DMS53 treated with DMSO at 0.1 percent for 48 hours (cell line): ENCODE results near the gene RGL2.
"Not testable (repeated sequence)": the region's sequence is repeated elsewhere in the genome, so short reads cannot be mapped to it uniquely, and the experiment has no call there.

Experiments used
- DNase-seq: peaks from one replicate; lab custom pipeline; 2025; ENCODE audit not compliant: unreplicated experiment; lab: John Stamatoyannopoulos, UW

The RGL2 gene

GRCh38 chr6:33295621-33296369 is 2.9 kb downstream of the RGL2 start:
- no peak for DNase-seq

GRCh38 chr6:33294086-33294823 is 4.5 kb downstream of the RGL2 start:
- no peak for DNase-seq

- DNase-seq, result no peak
Observed at GRCh38 chr6:33292996-33293682, 5.6 kb downstream of the RGL2 start.

- no peak for DNase-seq
Observed at GRCh38 chr6:33290459-33290858, 8.3 kb downstream of the RGL2 start.

- no peak for DNase-seq
Observed at GRCh38 chr6:33289784-33290315, 8.9 kb downstream of the RGL2 start.

- peak; percentile 90 for DNase-seq
Observed at GRCh38 chr6:33288921-33289783, 9.6 kb downstream of the RGL2 start, which contains the start of the genes PFDN6 and WDR46. TSS of gene PFDN6 (plus strand) at chr6:33289601. CDS start at chr6:33289857, 256 bp downstream. TSS of gene WDR46 (minus strand) at chr6:33289239. CDS start at chr6:33289170, 69 bp downstream.

- no peak for DNase-seq
Observed at GRCh38 chr6:33288141-33288920, 10.4 kb downstream of the RGL2 start.

- DNase-seq, result no peak
Observed at GRCh38 chr6:33286946-33287914, 11.5 kb downstream of the RGL2 start.

- DNase-seq, result not testable (repeated sequence)
Observed at GRCh38 chr6:33285214-33285613, 13.5 kb downstream of the RGL2 start.

- no peak for DNase-seq
Observed at GRCh38 chr6:33280539-33280938, 18.2 kb downstream of the RGL2 start.

- DNase-seq, result peak; percentile 47
Observed at GRCh38 chr6:33279971-33280511, 18.7 kb downstream of the RGL2 start.

GRCh38 chr6:33279257-33279695 is 19.5 kb downstream of the RGL2 start:
- DNase-seq, result no peak

GRCh38 chr6:33278810-33279209 is 19.9 kb downstream of the RGL2 start:
- no peak for DNase-seq

- no peak for DNase-seq
Observed at GRCh38 chr6:33278392-33278741, 20.4 kb downstream of the RGL2 start.

- no peak for DNase-seq
Observed at GRCh38 chr6:33277663-33278391, 20.9 kb downstream of the RGL2 start.

- DNase-seq, result peak; percentile 84
Observed at GRCh38 chr6:33276864-33277662, 21.7 kb downstream of the RGL2 start, which contains the start of gene B3GALT4. TSS of gene B3GALT4 (plus strand) at chr6:33277123. CDS start at chr6:33277420, 297 bp downstream.

- DNase-seq, result no peak
Observed at GRCh38 chr6:33276581-33276863, 22.2 kb downstream of the RGL2 start.
